NCI-H82 treated with DMSO at 0.1 percent for 48 hours (cell line): Measurements from ENCODE around the gene STX12.

Experiments
- DNase-seq: peaks from one replicate; lab custom pipeline; 2025; ENCODE audit not compliant: unreplicated experiment; lab: John Stamatoyannopoulos, UW

Gene STX12

DNA sequence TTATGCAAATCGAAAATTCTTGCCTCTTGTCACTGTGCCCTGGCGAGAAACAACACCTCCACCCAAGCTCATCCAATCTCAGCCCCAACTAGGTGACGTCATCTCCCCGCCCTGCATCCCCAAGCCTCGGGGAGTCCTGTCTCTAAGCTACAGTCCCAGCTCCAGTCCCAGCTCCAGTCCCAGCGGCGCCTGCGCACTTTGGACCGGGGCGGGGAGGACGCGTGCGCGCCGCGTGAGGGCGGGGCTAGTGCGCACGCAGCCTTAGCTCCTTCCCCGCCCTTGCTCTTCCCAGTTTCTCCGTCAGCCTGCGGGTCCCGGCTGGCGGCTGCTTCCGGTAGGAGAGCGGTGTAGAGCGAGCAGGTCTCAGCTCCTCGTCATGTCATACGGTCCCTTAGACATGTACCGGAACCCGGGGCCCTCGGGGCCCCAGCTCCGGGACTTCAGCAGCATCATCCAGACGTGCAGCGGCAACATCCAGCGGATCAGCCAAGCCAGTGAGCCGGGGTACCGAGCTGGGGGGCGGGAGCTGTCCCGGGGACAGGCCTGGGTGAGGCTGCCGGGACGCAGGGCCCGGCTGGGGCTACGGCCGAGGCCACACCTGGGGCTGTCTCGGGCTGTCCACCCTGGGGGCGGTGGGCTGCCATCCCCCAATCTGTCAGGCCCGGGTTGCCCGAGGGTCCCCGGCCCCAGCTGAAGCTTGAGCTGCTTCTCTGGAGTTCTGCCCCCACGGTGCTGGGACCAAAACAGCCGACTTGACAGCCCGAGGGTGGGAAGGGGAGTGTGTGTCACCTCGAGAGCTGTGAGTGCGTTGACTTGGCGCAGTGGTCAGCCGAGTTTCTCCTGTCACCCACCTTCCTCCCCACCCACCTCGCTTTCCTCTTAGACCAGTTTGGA, at the start of gene STX12:
TSS of gene STX12 (plus strand) at position 288 of the 894 bp plus-strand sequence. CDS start at position 377, 89 bp downstream.
- peak; percentile 96 for DNase-seq

DNA sequence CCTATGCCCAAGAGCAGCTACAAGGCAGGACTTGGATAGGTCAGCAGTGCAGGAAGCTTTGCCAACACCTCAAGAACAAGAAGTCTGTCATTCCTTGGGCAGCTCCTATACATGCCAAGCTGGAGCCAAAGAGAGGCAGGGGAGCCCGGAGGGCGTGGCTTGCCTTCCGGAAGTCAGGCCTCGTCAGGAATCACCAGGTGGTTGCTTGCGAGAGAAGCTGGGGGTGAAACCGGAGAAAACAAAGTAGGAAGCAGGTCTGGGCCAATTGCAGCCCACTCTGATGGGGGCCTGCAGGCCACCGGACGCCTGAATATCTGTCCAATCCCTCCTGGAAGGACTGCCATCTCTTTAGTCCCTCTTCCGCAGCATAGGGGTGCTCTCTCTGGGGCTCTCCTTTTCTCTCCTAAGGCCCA, 48.1 kb upstream of the STX12 start:
- peak; percentile 37 for DNase-seq

DNA sequence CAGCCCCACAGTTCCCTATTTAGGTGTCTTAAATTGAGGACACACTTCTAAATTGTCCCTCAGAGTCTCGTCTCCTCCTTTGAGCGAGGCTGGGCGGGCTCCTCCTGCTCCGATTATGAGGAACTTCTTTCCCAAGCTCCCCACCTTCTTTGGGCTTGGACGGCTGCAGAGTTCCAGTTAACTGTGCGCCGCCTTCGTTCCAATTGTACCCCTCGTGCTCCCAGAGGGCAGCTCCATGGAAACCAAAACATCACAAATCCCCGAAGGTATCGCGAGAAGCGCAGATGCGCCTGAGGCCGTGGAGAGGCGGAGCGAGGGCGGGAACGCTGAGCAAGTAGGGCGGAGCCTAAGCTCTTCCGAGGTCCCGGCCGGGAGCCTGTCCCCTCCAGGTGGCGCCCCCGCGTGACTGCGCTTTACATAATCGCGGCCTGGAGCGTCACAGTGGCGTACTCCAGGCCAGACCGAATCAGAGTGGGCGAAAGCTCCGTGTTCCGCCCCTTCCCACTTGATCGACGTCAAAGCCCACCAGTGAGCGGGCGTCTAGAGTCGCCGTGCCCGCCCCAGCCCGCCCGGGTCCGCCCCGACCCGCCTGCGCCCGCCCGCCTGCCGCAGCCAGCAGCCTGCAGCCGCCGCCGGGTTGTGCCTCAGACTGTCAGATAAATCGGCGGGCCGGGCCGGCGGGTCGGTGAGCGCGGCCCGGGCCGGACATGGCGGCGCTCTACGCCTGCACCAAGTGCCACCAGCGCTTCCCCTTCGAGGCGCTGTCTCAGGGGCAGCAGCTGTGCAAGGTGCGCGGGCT, 47.4 kb upstream of the STX12 start, which contains the start of gene FAM76A:
TSS of gene FAM76A (plus strand) at position 588 of the 799 bp plus-strand sequence. CDS start at position 708, 120 bp downstream.
- DNase-seq, result peak; percentile 99

GRCh38 chr1:27726173-27727044, 46.6 kb upstream of the STX12 start:
- DNase-seq, result no peak

DNA sequence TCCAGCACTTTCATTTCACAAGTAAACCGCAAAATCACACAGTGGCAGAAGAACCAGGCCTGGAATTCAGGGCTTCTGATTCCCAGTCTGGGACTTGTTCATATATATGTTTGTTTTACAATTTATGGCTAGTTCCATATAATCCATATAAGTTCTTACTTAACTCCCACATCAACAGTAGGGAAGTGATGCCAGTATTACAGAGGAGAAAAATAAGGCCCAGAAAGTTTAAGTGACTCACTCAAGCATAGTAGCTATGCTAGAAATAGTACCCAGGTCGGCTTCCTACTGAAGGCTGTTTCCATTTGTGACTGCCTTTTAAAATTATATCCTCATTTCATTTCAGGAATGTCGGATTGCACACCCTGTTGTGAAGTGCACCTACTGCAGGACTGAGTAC, 45.9 kb upstream of the STX12 start:
- DNase-seq, result no peak

GRCh38 chr1:27736252-27736651, 36.8 kb upstream of the STX12 start:
- no peak for DNase-seq

DNA sequence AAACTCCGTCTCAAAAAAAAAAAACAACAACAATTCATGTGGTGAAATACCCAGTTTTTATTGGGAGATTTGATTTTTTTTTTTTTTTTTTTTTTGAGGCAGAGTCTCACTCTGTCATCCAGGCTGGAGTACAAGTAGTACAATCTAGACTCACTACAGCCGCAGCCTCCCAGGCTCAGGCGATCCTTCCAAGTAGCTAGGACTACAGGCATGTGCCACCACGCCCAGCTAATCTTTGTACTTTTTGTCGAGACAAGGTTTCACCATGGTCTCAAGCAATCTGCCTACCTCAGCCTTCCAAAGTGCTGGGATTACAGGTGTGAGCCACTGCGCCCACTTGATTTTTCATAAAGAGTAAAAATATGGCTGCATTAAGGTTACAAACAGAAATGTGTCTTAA, 31.9 kb upstream of the STX12 start:
- no peak for DNase-seq

- DNase-seq, result no peak
Measured at GRCh38 chr1:27744556-27744955, 28.5 kb upstream of the STX12 start.

DNA sequence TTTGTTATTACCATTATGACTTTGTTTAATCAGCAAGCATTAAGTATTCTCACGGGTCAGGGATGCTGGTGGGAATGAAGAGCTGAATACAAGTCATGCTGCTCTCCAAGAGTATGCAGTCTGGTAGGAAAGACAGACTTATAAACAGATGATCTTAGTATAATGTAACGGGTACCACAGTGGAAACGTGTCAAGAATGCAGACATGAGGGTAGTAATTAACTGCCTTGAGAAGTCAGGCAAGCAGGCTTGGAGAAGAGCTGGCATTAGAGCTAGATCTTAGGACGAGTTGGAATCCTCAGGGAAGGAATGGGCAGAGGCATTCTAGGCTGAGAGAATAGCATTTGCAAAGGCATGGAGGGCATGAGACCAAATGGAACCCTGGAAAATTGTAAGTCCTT, 27.6 kb upstream of the STX12 start:
- no peak for DNase-seq

DNA sequence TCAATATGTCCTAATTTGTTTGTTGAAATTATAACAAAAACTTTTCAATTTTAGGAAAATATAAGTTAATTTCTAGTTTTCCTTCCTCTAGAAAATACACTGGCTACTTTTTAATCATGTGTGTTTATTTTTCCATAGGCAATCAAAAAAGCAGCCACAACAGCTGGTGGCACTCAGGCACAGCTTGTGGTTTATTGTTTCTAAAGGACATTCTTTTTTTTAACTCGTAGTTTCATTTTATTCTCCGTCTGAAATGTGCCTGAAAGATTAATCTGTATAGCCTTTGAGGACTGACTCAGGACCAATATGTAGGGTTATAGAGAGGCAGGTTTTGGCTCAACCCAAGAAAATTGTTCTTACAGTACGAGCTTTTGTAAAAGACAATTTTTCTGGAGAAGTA, 20.7 kb upstream of the STX12 start:
- DNase-seq, result no peak

DNA sequence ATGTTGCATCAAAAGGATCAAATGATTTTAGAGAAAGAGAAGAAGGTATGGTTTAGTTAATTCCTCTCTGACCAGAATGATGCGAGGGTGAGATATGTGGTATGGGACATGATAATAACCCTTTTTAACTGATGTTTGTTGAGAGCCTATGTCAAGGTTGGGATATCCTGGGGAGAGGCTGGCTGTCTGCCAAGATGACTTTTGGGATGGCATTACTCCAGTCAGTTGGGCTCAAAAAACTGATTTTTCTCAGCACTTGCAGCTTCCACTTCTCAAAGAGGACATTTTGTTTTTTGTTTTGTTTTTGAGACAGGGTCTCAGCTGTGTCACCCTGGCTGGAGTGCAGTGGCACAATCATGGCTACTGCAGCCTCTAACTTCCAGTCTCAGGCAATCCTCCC, 17.7 kb upstream of the STX12 start:
- no peak for DNase-seq

- DNase-seq, result no peak
Measured at GRCh38 chr1:27755865-27756264, 17.2 kb upstream of the STX12 start.

- no peak for DNase-seq
Measured at GRCh38 chr1:27759236-27759635, 13.8 kb upstream of the STX12 start.

GRCh38 chr1:27760426-27760825, 12.6 kb upstream of the STX12 start:
- no peak for DNase-seq

DNA sequence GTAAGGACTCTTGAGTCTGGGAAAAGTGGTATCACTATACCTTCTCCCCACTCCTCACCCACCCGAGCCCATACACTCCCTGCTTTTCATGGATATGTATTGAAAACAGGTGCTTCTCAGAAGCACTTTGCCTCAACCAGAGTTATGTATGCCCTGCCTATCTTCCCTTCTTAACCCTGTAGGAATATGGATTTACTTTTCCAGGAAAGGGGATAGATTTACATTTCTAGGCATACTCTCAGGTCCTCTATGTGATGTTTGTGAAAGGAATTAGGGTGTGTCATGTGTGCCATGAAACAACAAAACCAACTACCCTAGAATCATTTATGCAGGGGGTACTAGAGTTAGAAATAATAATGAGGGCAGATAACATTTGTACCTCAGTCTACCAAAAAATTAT, 11.0 kb upstream of the STX12 start:
- DNase-seq, result no peak

DNA sequence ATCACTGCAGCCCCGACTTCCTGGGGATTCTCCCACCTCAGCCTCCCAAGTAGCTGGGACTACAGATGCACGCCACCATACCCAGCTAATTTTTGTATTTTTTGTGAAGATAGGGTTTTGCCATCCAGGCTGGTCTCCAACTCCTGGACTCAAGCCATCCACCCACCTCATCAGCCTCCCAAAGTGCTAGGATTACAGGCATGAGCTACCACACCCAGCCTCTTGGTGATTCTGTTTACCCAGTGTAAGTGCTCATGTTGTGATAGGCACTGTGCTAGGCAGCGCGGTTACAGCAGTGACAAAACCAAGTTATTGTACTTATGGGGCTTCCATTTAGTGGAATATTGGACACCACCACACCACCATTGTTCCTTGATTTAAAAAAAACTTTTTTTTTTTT, 9.7 kb upstream of the STX12 start:
- no peak for DNase-seq

DNA sequence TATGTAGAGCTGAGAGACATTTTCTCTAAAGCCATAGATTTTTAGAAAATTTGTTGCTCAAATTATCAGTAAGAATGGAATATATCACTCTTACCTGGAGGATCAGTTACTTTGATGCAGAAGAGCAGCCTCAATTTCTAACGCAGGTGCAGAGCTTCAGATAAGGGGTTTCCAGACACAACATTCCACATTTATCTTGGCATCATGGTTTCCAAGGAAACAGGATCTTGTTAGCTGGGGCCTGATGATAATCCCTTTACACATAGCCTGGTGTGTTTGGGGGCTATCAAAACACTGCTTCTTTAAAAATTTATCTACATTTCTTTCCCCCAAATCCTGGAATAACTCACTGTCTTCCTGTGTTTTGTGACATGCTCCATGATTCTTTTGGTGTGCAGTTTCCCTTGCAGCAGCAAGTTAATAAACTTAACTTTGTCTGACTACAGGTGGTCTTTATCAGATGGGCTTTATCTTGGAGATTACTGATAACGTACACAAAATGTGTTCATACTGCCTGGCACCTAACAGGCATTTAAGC, 2.7 kb upstream of the STX12 start:
- peak; percentile 77 for DNase-seq

DNA sequence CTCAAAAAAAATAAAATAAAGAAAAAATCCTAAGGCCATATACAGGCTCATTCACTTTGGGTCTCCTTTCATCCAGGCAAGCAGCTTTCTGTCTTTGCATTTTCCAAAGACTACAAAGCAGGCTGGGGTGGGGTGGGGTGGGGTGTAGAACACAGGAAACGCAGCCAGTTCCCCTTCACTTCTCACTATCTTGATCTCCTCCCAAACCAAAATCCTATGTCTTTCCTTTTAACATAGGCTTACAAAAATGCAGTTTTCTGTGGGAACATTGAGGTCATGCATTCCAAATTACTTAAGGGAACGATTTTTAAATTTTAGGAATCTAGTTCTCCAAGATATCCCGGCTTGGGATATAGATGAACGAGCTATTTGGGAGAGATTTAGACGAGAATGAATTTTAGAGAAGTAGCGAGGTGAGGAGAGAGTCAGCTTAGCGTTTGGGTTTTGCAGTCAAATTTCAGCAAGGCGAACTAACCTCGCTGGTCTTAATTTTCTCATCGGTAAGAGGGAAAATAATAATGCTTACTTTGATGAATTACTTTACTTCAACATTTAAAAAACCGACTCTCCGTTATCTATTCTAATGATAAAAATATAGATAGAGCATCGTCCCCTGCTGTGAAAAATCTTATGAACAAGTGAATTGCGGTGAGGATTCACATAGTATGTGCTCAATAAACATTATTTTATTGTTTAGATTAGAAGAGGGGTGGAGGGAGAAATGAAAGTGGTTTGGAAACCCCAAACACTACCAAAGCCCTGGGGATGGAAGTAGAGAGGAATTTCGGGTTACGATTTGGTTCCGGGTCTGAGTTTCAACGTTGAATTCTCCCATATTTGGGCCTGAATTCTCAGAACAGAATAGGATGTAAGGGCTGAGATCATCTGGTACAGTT, 735 bp upstream of the STX12 start:
- no peak for DNase-seq

DNA sequence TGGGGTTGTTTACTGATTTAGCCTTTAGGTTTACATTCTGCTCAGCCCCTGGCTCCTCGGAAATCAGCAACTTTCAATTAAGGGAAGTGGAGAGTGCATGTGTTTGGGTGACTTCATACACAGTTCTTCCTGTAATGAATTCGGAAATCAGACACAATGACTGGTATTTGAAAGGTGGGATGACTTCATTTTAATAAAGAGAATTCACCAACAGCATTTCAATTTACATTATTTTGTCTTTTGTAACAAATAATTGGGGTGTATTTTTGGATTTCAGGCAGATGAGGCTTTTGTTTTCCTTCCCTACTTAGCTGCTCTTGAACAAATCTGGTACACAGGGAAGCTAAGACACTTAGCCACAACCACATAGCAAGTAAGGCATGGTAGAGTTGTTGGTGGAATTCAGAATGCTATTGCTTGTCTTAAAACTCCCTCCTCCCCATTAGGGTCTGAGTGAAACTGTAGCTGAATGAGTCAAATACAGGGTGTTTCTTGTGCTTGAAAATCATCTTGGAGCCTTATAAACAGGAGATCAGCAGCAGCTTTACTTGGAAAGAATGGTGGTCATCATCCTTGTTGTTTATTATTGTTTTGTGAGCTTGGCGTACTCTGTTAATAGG, 917 bp downstream of the STX12 start:
- no peak for DNase-seq
